OCI-LY3 (cell line): Measurements from ENCODE around the gene NFIA.

Experiments
- CTCF ChIP-seq: fragments of 200-600, 300-600 bp; sonication (generic); IDR thresholded peaks from 2 replicates; pipeline ENCODE4 v1.5.1; 2014; ENCODE audit warnings: antibody characterized with exemption, low read length, low read depth
- EZH2phosphoT487 ChIP-seq: fragments of 200-600 bp; shearing (Covaris generic); IDR thresholded peaks from 2 replicates; pipeline ENCODE4 v1.6.1; 2018; ENCODE audit warnings: antibody characterized with exemption, mixed run types, low read depth

- no peak for TF ChIP-seq CTCF
- no peak for TF ChIP-seq EZH2phosphoT487
These were observed 365.0 kb downstream of the NFIA start for GRCh38 chr1:61447106-61447967.
